Dendritic cell treated with granulocyte-macrophage colony-stimulating factor and Interleukin-4, amounts not matched to agents 40 ng/mL and 50 ng/mL, for 4 days (primary cell): Measurements from ENCODE around the gene CCDC110.
A peak's percentile ranks its signal among the peaks of the same experiment; 100 is the strongest.
"Not testable (repeated sequence)": the region's sequence is repeated elsewhere in the genome, so short reads cannot be mapped to it uniquely, and the experiment has no call there.

Source experiments
- H3K27ac Mint-ChIP-seq: one replicate; pipeline ENCODE4 v1.8.0; 2022; ENCODE audit warnings: mild to moderate bottlenecking, mixed read lengths
- H3K27me3 Mint-ChIP-seq: one replicate; pipeline ENCODE4 v1.8.0; 2022; ENCODE audit warnings: mild to moderate bottlenecking, mixed read lengths
- H3K36me3 Mint-ChIP-seq: one replicate; pipeline ENCODE4 v1.8.0; 2022; ENCODE audit warnings: low read depth, mixed read lengths
- H3K4me1 Mint-ChIP-seq: one replicate; pipeline ENCODE4 v1.8.0; 2022; ENCODE audit warnings: low read depth, mixed read lengths
- H3K4me3 Mint-ChIP-seq: one replicate; pipeline ENCODE4 v1.8.0; 2022; ENCODE audit warnings: mild to moderate bottlenecking, moderate library complexity, mixed read lengths
- H3K9me3 Mint-ChIP-seq: one replicate; pipeline ENCODE4 v1.8.0; 2022; ENCODE audit warnings: mixed read lengths
- intact Hi-C: fragments of 100-400 bp; cut with micrococcal nuclease; formaldehyde crosslinking; loops from one replicate; pipeline ENCODE4 v1.15.0; 2022

Gene CCDC110

DNA sequence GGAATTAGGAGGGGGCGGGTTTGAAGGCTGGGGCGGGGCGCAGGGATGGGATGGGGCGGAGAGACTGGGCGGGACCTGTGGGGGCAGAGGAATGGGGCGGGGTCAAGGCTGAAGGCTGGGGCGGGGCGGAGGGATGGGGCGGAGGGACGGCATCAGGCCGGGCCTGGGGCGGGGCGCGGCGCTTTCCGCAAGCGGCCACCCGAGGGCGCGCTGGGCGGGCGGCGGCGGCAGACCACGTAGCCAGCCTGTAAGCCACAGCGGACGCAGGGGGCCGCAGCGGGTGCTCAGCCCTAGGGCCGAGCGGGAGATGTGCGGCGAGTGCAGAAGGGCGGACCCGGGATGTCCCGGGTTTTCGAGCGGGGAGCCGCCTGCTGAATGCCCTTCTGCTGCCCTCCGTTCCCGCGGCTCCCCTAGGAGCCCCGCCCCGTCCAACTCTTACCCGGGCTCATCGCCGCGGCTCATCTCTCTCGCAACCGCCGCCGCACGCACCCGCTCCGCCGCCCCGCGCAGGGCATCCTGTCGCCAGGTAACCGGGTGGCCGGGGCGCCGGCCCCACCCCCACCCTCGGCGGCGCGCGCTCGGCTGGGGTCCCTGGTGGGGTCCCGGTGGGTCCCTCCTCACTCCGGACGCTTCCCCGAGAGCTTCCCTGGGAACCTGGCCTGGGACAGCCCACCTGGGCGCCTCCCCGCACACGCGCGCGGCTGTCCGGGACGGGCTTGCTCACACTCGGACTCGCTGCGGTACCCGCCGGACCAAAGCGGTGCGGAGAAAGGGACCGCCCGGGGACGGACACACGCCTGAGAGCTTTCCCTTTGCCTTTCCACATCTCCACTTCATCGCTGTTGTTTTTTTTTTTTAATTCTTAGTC lies at the start of gene CCDC110:
CCDC110 (minus strand) TSS at position 499 of the 868 bp plus-strand sequence; CDS start at position 449, 50 bp downstream.
- Mint-ChIP-seq H3K36me3 (no peaks in the 10 kb centered on the region), H3K27me3 (peaks cover 59% of the 10 kb centered on the region), H3K4me1 (peaks cover 6% of the 10 kb centered on the region), H3K4me3 (peak within 1 kb of the TSS; percentile 73), H3K27ac (peak within 1 kb of the TSS; percentile 32), H3K9me3 (peaks cover 6% of the 10 kb centered on the region)
- intact Hi-C loops = loop anchor here (1.0 to 10.0 kb wide), 5 partner anchors 46 to 721 kb away; partner anchors contain the start of genes ANKRD37, CFAP97, CYP4V2 and UFSP2

DNA sequence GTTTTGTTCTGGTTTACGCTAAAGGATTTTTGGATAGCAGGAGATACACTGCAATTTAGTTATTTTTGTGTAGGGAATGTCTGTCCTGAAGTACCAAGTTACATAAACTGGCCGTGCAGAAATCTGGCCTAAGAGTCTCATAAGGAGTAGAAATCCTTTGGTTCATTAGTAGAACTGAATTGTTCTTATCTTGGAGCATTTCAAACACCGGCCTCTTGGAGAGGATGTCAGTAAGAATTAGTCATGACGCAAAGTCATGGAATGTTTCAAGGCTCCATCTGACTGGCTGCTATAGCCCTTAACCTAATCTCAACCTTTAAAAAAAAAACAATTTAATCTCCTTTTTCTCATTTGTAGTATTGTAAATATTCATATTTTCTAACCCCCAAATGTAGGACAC lies 48.6 kb upstream of the CCDC110 start:
- intact Hi-C loops = no loop called here
- Mint-ChIP-seq H3K4me1 (no peaks in the 10 kb centered on the region), H3K4me3 (no peak overlapping the region), H3K36me3 (no peaks in the 10 kb centered on the region), H3K27me3 (peaks cover 50% of the 10 kb centered on the region), H3K9me3 (no peaks in the 10 kb centered on the region), H3K27ac (no peak overlapping the region)

DNA sequence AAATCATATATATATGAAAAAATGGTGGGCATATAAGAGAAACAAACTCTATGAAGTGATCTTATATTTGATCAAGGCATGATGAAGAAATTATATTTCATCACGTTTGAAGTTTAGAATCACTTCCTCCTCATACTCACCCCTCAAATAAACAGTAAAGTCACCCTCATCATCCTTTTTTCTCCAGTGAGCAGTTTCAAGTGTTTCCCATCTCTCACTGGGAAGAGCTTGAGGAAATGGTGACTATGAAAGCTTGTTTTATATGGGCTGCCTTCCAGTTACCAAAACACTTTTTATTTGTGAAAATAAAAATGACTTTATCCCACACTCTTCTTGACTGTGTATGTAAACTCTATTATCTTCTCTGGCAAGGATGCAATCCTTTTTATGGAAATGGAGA lies 47.0 kb upstream of the CCDC110 start:
- peaks cover 53% of the 10 kb centered on the region for H3K27me3 Mint-ChIP-seq
- H3K27ac Mint-ChIP-seq = no peak overlapping the region
- intact Hi-C loops = no loop called here
- H3K9me3 Mint-ChIP-seq = no peaks in the 10 kb centered on the region
- peaks cover 6% of the 10 kb centered on the region for H3K4me1 Mint-ChIP-seq
- H3K4me3 Mint-ChIP-seq = no peak overlapping the region
- no peaks in the 10 kb centered on the region for H3K36me3 Mint-ChIP-seq

DNA sequence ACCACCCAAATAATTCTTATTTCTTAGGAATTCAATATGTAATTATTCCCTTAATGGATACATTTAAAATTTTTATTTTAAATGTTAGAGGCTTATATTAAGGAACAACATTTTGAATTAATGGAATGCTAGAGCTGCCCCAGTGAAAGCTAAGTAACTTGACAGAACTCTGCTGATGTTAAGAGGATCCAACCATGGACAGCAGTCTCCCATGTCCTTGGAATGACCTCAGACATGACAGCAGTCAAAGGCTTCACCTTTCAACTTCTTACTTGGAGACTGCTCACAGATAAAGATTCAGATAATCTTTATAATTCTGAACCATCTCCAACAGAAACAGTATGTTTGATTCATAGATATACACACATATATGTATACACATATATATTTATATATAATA lies 46.5 kb upstream of the CCDC110 start:
- H3K4me1 Mint-ChIP-seq = peaks cover 10% of the 10 kb centered on the region
- H3K4me3 Mint-ChIP-seq = no peak overlapping the region
- no peak overlapping the region for H3K27ac Mint-ChIP-seq
- intact Hi-C loops = no loop called here
- no peaks in the 10 kb centered on the region for H3K9me3 Mint-ChIP-seq
- H3K36me3 Mint-ChIP-seq = no peaks in the 10 kb centered on the region
- peaks cover 52% of the 10 kb centered on the region for H3K27me3 Mint-ChIP-seq

DNA sequence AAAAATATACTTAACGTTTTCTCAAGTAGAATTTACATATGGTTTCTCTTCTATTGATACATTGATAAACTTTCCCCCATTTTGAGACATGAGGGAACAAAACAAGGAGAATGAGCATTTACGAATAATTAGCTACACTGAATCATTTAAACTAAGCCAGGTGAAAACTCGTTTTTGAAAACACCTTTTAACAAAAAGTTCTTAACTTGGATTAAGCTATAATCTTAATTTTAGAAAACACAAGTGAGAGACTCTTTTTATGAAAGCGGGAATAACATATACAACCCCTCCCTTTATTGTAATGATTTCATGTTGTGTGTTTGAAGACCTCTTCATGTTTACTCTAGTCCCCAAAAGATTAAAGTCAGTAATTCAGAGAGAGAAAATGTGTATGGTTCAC lies 43.7 kb upstream of the CCDC110 start:
- no peak overlapping the region for H3K27ac Mint-ChIP-seq
- H3K4me3 Mint-ChIP-seq = no peak overlapping the region
- H3K27me3 Mint-ChIP-seq = peaks cover 56% of the 10 kb centered on the region
- no peaks in the 10 kb centered on the region for H3K36me3 Mint-ChIP-seq
- intact Hi-C loops = no loop called here
- peaks cover 13% of the 10 kb centered on the region for H3K4me1 Mint-ChIP-seq
- H3K9me3 Mint-ChIP-seq = no peaks in the 10 kb centered on the region

DNA sequence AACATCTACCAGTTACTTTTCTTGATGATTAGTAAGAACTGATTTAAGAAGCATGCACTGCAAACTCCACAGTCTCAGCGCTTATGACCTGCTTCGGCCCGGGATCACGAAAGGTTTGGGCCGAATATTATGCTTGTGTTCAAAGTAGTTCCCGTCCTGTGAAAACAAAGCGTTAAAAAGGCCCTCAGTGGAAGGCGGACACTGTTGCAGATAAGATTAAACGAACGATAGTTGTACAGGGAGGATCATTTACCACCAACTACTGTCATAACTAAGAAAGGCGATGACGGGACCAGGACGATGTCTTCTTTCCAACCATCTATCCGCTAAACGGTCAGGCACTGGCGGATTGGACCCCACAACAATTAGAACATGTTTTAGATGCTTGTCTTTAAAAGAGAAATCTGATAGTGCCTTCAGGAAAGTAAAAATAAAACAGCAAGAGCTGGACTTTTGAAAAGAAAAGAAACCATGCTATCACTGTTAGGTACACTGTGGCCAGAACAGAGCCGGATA lies 42.7 kb upstream of the CCDC110 start:
- Mint-ChIP-seq H3K9me3 (no peaks in the 10 kb centered on the region), H3K27ac (no peak overlapping the region), H3K27me3 (peaks cover 61% of the 10 kb centered on the region), H3K4me3 (no peak overlapping the region), H3K36me3 (no peaks in the 10 kb centered on the region), H3K4me1 (peaks cover 13% of the 10 kb centered on the region)
- intact Hi-C loops = no loop called here

DNA sequence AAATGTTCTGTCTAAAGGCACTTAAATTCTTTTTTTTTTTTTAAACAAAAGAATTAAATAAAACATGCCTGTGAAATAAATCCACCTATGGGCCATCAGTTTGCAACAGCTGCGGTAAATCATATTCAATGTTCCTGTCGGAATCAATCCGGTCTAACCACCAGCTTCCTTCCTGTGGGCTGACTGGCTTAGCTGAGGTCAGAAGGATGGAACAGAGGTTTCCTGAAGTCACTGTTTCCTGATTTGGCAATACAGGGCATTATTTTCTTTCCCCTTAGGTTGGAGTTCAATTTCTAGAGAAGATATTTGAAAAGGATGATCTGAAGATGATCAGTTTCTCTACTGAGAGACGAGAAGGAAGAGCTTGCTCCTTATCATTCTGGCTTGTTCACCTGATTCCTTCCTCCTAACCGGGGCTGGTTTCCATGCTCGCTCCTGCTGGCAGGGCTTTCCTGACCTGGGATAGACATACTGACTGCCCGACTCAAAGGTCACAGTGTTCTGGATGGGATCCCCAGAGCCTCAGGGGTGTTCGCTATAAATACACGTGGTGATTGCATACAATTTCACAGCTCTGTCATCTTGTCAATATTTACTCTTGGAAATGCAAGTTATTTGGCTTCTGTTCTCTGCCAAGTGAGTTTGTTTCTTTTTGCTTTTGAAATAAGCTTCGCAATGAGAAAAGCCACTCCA lies 42.1 kb upstream of the CCDC110 start:
- H3K4me1 Mint-ChIP-seq = peaks cover 13% of the 10 kb centered on the region
- H3K9me3 Mint-ChIP-seq = no peaks in the 10 kb centered on the region
- H3K4me3 Mint-ChIP-seq = no peak overlapping the region
- no peaks in the 10 kb centered on the region for H3K36me3 Mint-ChIP-seq
- peaks cover 60% of the 10 kb centered on the region for H3K27me3 Mint-ChIP-seq
- no peak overlapping the region for H3K27ac Mint-ChIP-seq
- intact Hi-C loops = no loop called here

DNA sequence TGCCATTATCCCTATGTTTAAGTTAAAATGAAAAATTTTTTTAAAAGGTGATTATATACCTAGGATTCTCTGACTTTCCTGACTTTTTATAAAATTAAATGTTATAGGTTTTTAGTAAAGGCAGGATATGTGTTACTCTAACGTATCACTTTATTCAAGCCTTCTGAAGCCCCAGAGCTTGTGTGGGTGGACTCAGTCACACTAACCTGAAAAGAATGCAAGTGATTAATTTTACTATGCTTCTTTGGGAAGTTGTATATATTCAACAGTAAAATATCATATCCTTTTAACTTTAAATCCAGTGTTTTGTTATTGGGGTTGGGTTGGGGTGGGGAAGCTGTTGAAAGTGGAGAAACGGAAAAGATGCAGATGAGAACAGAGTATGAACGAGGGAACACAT lies 41.0 kb upstream of the CCDC110 start:
- Mint-ChIP-seq H3K4me1 (peaks cover 13% of the 10 kb centered on the region), H3K9me3 (no peaks in the 10 kb centered on the region), H3K27me3 (peaks cover 63% of the 10 kb centered on the region), H3K27ac (no peak overlapping the region), H3K4me3 (no peak overlapping the region), H3K36me3 (no peaks in the 10 kb centered on the region)
- intact Hi-C loops = no loop called here

DNA sequence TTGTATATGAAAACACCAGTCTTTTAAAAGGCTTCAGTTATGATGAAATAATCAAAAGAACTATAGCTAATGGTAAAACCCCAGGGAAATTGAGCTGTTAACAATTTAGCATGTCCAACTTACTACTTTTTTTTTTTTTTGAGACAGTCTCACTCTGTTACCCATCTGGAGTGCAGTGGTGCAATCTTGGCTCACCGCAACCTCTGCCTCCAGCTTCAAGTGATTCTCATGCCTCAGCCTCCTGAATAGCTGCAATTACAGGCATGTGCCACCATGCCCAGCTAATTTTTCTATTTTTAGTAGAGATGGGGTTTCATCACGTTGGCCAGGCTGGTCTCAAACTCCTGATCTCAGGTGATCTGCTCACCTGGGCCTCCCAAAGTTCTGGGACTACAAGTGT lies 39.7 kb upstream of the CCDC110 start:
- H3K4me3 Mint-ChIP-seq, H3K9me3 Mint-ChIP-seq, H3K36me3 Mint-ChIP-seq, H3K27ac Mint-ChIP-seq, intact Hi-C loops: not testable (repeated sequence)
- Mint-ChIP-seq H3K4me1 (peaks cover 13% of the 10 kb centered on the region), H3K27me3 (peaks cover 62% of the 10 kb centered on the region)

DNA sequence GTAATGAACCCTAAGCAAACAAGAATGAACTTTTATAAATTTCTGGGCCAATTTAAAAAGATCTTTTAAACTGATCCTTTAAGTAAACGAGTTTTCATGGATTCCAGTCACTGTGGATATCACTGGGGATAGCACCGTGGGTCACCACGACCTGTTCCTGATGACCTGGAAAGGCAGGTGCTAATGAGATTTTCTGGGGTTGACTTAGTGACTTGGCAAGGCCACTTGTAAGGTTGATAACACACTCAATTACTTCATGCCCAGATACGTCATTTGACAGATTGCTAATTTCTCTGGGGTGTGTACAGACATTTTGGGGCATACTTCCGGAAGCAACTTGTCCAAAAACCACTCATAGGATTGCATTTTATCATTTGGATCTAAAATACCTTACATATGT lies 39.3 kb upstream of the CCDC110 start:
- Mint-ChIP-seq H3K27ac (no peak overlapping the region), H3K4me1 (peaks cover 13% of the 10 kb centered on the region), H3K27me3 (peaks cover 64% of the 10 kb centered on the region), H3K4me3 (no peak overlapping the region), H3K36me3 (no peaks in the 10 kb centered on the region), H3K9me3 (no peaks in the 10 kb centered on the region)
- intact Hi-C loops = no loop called here

DNA sequence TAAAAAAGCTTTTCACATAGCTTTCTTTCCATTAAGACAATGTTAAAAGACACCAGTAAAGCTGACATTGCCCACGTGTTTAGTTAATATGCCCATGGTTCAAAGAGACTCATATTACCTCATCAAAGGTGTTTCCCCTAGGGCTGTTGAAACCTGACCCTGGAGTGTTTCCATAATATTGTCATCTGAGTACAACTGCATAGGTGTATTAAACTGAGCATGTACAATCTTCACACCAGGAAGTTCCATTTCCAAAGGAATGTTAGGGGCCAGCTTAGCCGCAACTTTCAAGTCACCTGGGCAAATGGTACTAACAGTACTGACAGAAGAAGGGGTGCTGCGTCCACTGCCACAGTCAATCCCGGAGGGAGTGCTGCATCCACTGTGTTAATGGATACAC lies 36.6 kb upstream of the CCDC110 start:
- peaks cover 64% of the 10 kb centered on the region for H3K27me3 Mint-ChIP-seq
- H3K4me3 Mint-ChIP-seq = no peak overlapping the region
- no peak overlapping the region for H3K27ac Mint-ChIP-seq
- H3K9me3 Mint-ChIP-seq = no peaks in the 10 kb centered on the region
- H3K4me1 Mint-ChIP-seq = peaks cover 4% of the 10 kb centered on the region
- intact Hi-C loops = no loop called here
- H3K36me3 Mint-ChIP-seq = no peaks in the 10 kb centered on the region

DNA sequence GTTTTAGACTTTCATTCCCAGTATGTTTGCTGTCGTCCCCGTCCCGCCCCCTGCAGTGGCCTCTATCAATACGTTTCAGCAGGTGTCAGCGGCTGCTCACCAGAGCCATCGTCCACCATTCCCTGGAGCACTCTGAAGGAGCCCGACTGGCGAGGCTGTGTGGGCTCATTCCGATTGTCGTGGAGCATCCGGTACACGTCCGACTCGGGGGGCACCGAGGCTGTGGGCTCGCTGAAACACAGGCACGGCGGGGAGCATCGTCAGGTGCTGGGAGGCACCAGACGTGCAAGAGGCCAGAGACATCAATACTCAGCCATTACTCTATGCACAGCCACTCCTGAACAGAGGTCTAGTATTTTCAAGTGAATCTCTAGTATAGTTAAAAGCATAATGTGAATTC lies 34.9 kb upstream of the CCDC110 start:
- intact Hi-C loops = no loop called here
- Mint-ChIP-seq H3K27me3 (peaks cover 60% of the 10 kb centered on the region), H3K4me3 (no peak overlapping the region), H3K9me3 (no peaks in the 10 kb centered on the region), H3K27ac (no peak overlapping the region), H3K4me1 (no peaks in the 10 kb centered on the region), H3K36me3 (no peaks in the 10 kb centered on the region)

DNA sequence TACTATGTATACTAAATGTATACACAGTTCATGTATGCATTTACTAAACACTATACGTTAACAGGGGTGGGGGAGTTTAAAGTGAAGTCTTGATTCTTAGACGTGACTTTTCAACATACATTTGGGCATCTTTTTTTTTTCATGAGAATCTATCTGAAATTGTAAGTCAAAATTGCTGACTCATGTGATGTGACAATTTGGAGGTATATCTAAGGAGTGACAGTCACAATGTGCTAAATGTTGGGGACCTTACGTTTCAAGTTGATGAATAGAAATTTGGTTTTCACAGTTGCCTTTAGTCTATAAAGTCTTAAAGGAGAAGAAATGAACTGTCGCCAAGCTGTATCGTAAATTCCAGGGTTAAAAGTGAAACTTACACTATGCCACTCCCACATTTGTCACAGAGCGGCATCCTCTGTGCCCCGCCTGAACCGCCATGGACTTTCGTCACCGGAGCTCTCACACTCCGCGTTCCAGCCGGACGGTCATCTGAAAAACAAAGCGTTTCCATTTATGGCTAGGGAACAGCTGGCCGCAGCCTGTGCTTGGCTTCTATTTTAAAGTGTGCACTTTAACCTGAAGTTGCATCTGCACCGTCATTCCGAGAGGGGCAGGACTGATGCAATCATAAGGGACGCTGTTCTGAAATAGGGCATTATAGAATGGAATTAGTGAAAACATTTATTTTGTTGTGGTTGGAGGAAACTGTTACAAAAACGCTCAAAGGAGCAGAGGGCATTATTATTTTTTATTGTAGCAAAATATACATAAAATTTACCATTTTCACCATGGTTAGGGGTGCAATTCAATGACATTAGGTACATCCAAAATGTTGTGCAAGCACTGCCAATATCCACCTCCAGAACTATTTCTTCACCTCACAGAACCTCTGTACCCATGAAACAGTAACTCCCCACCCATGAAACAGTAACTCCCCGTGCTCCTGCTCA lies 32.8 kb upstream of the CCDC110 start:
- H3K4me1 Mint-ChIP-seq = no peaks in the 10 kb centered on the region
- peaks cover 8% of the 10 kb centered on the region for H3K9me3 Mint-ChIP-seq
- H3K27me3 Mint-ChIP-seq = peaks cover 64% of the 10 kb centered on the region
- no peak overlapping the region for H3K4me3 Mint-ChIP-seq
- no peaks in the 10 kb centered on the region for H3K36me3 Mint-ChIP-seq
- intact Hi-C loops = no loop called here
- no peak overlapping the region for H3K27ac Mint-ChIP-seq
